H1 (cell line): ENCODE data around the gene SMIM1. TPM values are rescaled to one million over a fixed set of nuclear protein-coding genes. Genes with fewer than 3 reads are reported as not detected.

Experiments used
- CTCF ChIA-PET: fragments of 300-600 bp; sonication (Branson Sonifier 250); formaldehyde crosslinking; loops from one replicate; lab custom pipeline; 2021; ENCODE audit not compliant: partially characterized antibody; lab: Charles Lee
- POLR2A ChIA-PET: fragments of 300-600 bp; sonication (Branson Sonifier 250); formaldehyde crosslinking; loops from one replicate; lab custom pipeline; 2021; ENCODE audit warnings: inconsistent platforms; ENCODE audit not compliant: partially characterized antibody; lab: Charles Lee
- DNase-seq, 2 experiments: peaks; one replicate each; pipeline versions ENCODE4 v3.0.0 to v3.0.0-alpha.2; 2010 to 2022; ENCODE audit warnings: low spot score in 2 of 2, low read depth in 1 of 2, mixed read lengths in 1 of 2
- FAIRE-seq: peaks from 2 replicates; lab custom pipeline; 2011; peaks lifted over from hg19 to GRCh38; lab: Jason Lieb, UNC
- H2AFZ ChIP-seq: 2 replicates; pipeline ENCODE4 v1.8.1; 2012; ENCODE audit warnings: low read length, inconsistent platforms
- H2AK5ac ChIP-seq: 2 replicates; pipeline ENCODE4 v1.6.1; 2013; ENCODE audit warnings: low read depth, low read length
- H2BK120ac ChIP-seq: replicated peaks from 2 replicates; pipeline ENCODE3; 2013; ENCODE audit warnings: low read depth, low read length, inconsistent platforms
- H2BK12ac ChIP-seq: 2 replicates; pipeline ENCODE4 v1.6.1; 2013; ENCODE audit warnings: low read depth, low read length
- H2BK15ac ChIP-seq: 2 replicates; pipeline ENCODE4 v1.6.1; 2013; ENCODE audit warnings: low read length
- H2BK20ac ChIP-seq: 2 replicates; pipeline ENCODE4 v1.6.1; 2013; ENCODE audit warnings: low read length
- H2BK5ac ChIP-seq: 2 replicates; pipeline ENCODE4 v1.6.1; 2013; ENCODE audit warnings: low read depth, low read length
- H3K14ac ChIP-seq: 2 replicates; pipeline ENCODE4 v1.6.1; 2013; ENCODE audit warnings: inconsistent platforms; ENCODE audit not compliant: insufficient read length
- H3K18ac ChIP-seq: 2 replicates; pipeline ENCODE4 v1.6.1; 2013; ENCODE audit warnings: low read length; ENCODE audit errors: extremely low read depth
- H3K23ac ChIP-seq: 2 replicates; pipeline ENCODE4 v1.6.1; 2013; ENCODE audit warnings: inconsistent platforms; ENCODE audit not compliant: insufficient read length
- H3K23me2 ChIP-seq: 2 replicates; pipeline ENCODE4 v1.6.1; 2013; ENCODE audit warnings: low read depth, low read length
- H3K27ac ChIP-seq: 2 replicates; pipeline ENCODE4 v1.6.1; 2011; ENCODE audit warnings: low read depth, low read length, inconsistent platforms
- H3K27me3 ChIP-seq, 4 experiments: replicated peaks in 1 of 4; 1 replicate in 1 of 4; 2 replicates in 3 of 4; pipeline versions ENCODE4 v1.6.1 to v1.8.1; 2011 to 2013; ENCODE audit warnings: low read length in 3 of 4, mild to moderate bottlenecking in 3 of 4, inconsistent platforms in 2 of 4, mixed read lengths in 2 of 4, moderate library complexity in 1 of 4; ENCODE audit not compliant: control insufficient read depth in 3 of 4, insufficient read depth in 3 of 4; ENCODE audit errors: extremely low read depth in 1 of 4
- H3K36me3 ChIP-seq, 4 experiments: 2 replicates each; pipeline versions ENCODE4 v1.6.1 to v1.8.1; 2011 to 2013; ENCODE audit warnings: mild to moderate bottlenecking in 4 of 4, low read length in 3 of 4, moderate library complexity in 2 of 4, control low read depth in 1 of 4, inconsistent platforms in 1 of 4; ENCODE audit not compliant: insufficient read depth in 4 of 4, control insufficient read depth in 2 of 4
- H3K4ac ChIP-seq: replicated peaks from 2 replicates; pipeline ENCODE3; 2013; ENCODE audit warnings: low read length, low read depth, mixed read lengths, inconsistent platforms; ENCODE audit not compliant: insufficient read length
- H3K4me1 ChIP-seq, 4 experiments: replicated peaks in 1 of 4; 1 replicate in 1 of 4; 2 replicates in 3 of 4; pipeline versions ENCODE4 v1.6.1 to v1.8.1; 2011 to 2013; ENCODE audit warnings: low read length in 3 of 4, inconsistent platforms in 2 of 4, mixed read lengths in 1 of 4; ENCODE audit not compliant: insufficient read depth in 4 of 4, control insufficient read depth in 3 of 4
- H3K4me2 ChIP-seq, 2 experiments: 2 replicates each; pipeline versions ENCODE4 v1.6.1 to v1.8.1; 2011 to 2013; ENCODE audit warnings: low read depth in 2 of 2, low read length in 2 of 2, control low read depth in 1 of 2, inconsistent platforms in 1 of 2, mild to moderate bottlenecking in 1 of 2; ENCODE audit not compliant: insufficient read depth in 1 of 2
- H3K4me3 ChIP-seq, 4 experiments: fragments of 200-600, 300-600 bp in 1 of 4; sonication (generic), shearing (Covaris generic), sonication (Bioruptor Twin) in 1 of 4; 2 replicates each; pipeline versions ENCODE4 v1.5.1 to v1.8.1; 2011 to 2016; ENCODE audit warnings: low read length in 4 of 4, low read depth in 3 of 4, control low read depth in 2 of 4, inconsistent platforms in 2 of 4, mild to moderate bottlenecking in 2 of 4, mixed read lengths in 1 of 4, moderate library complexity in 1 of 4; ENCODE audit not compliant: insufficient read depth in 2 of 4; ENCODE audit errors: extremely low read depth in 1 of 4
- H3K56ac ChIP-seq: replicated peaks from 2 replicates; pipeline ENCODE3; 2013; ENCODE audit warnings: low read depth, mild to moderate bottlenecking, mixed read lengths, low read length, inconsistent platforms; ENCODE audit not compliant: insufficient read length
- H3K79me1 ChIP-seq: 2 replicates; pipeline ENCODE4 v1.6.1; 2013; ENCODE audit warnings: low read depth, low read length, control low read depth
- H3K79me2 ChIP-seq, 2 experiments: 2 replicates each; pipeline versions ENCODE4 v1.6.1 to v1.8.1; 2012 to 2013; ENCODE audit warnings: low read length in 2 of 2, mild to moderate bottlenecking in 2 of 2, inconsistent platforms in 1 of 2; ENCODE audit not compliant: insufficient read depth in 2 of 2, control insufficient read depth in 1 of 2
- H3K9ac ChIP-seq, 4 experiments: replicated peaks in 1 of 4; 1 replicate in 1 of 4; 2 replicates in 3 of 4; pipeline versions ENCODE4 v1.6.1 to v1.8.1; 2011 to 2013; ENCODE audit warnings: low read depth in 3 of 4, low read length in 3 of 4, control low read depth in 2 of 4, mild to moderate bottlenecking in 2 of 4, moderate library complexity in 2 of 4, inconsistent platforms in 1 of 4; ENCODE audit errors: extremely low read depth in 1 of 4
- H3K9me3 ChIP-seq, 2 experiments: 2 replicates each; pipeline versions ENCODE4 v1.6.1 to v1.8.1; 2012 to 2013; ENCODE audit warnings: mild to moderate bottlenecking in 2 of 2, moderate library complexity in 2 of 2, control low read depth in 1 of 2, inconsistent platforms in 1 of 2, low read depth in 1 of 2, low read length in 1 of 2, mixed read lengths in 1 of 2; ENCODE audit not compliant: insufficient read depth in 2 of 2
- H4K20me1 ChIP-seq, 2 experiments: replicated peaks in 1 of 2; 2 replicates each; pipeline versions ENCODE3 to v1.8.1; 2011 to 2013; ENCODE audit warnings: inconsistent platforms in 2 of 2, low read length in 2 of 2, mild to moderate bottlenecking in 1 of 2; ENCODE audit not compliant: insufficient read depth in 2 of 2, control insufficient read depth in 1 of 2
- H4K5ac ChIP-seq: 2 replicates; pipeline ENCODE4 v1.6.1; 2013; ENCODE audit warnings: low read length, low read depth, mixed read lengths, inconsistent platforms; ENCODE audit not compliant: insufficient read length
- H4K8ac ChIP-seq: 2 replicates; pipeline ENCODE4 v1.8.0; 2013; ENCODE audit warnings: mild to moderate bottlenecking, moderate library complexity, low read length, inconsistent platforms; ENCODE audit not compliant: insufficient read depth; ENCODE audit errors: extremely low read depth
- H4K91ac ChIP-seq: replicated peaks from 2 replicates; pipeline ENCODE3; 2013; ENCODE audit warnings: low read length, mixed read lengths, inconsistent platforms; ENCODE audit not compliant: insufficient read length
- ASH2L ChIP-seq: fragments of 200-600, 300-600 bp; sonication (generic); IDR thresholded peaks from one replicate; pipeline ENCODE4 v1.7.1; 2017; ENCODE audit warnings: low read length
- CTBP2 ChIP-seq: IDR thresholded peaks from 2 replicates; pipeline ENCODE4 v1.7.0; 2011; ENCODE audit warnings: borderline replicate concordance, mild to moderate bottlenecking, moderate library complexity, mixed read lengths, low read length; ENCODE audit not compliant: insufficient read depth, insufficient read length
- JUN ChIP-seq: IDR thresholded peaks from 2 replicates; pipeline ENCODE4 v1.6.1; 2011; ENCODE audit warnings: low read depth, mild to moderate bottlenecking, improper control_type of control experiment, low read length
- RAD21 ChIP-seq, 2 experiments: IDR thresholded peaks in 1 of 2; conservative IDR thresholded peaks in 1 of 2; 2 replicates each; pipeline ENCODE4 v1.6.1; 2011; ENCODE audit warnings: low read depth in 2 of 2, low read length in 2 of 2, improper control_type of control experiment in 1 of 2, inconsistent platforms in 1 of 2, mild to moderate bottlenecking in 1 of 2, moderate library complexity in 1 of 2
- SUZ12 ChIP-seq: fragments of 200-600 bp; sonication (generic); IDR thresholded peaks from 2 replicates; pipeline ENCODE4 v1.6.1; 2012; ENCODE audit warnings: mild to moderate bottlenecking, inconsistent platforms, low read length, moderate library complexity, mixed read lengths
- WGBS, 2 experiments: shearing (Covaris generic) in 1 of 2; methylation state at CpG; one replicate each; pipeline versions ENCODE4 v1.1.6 to v1.1.7; 2013 to 2015; ENCODE audit warnings: low lambda C conversion rate in 2 of 2, mixed read lengths in 2 of 2, inconsistent platforms in 1 of 2, low coverage in 1 of 2, missing lambda C conversion rate in 1 of 2; ENCODE audit not compliant: insufficient replicate concordance in 2 of 2, insufficient coverage in 1 of 2, insufficient read length in 1 of 2; ENCODE audit errors: extremely low coverage in 1 of 2, missing lambda C conversion rate in 1 of 2; 5-methylcytosine and 5-hydroxymethylcytosine counted together
- polyA plus RNA-seq, 7 experiments: library from polyadenylated mRNA; depleted of rRNA in 3 of 7; stranded (reverse) in 5 of 7; unstranded in 2 of 7; fragments of >200 nt in 5 of 7; fragments of 200-250 nt in 2 of 7; gene quantifications; 1 replicate in 5 of 7; 2 replicates in 1 of 7; 4 replicates in 1 of 7; pipeline versions ENCODE4 v1.2.1 to v1.2.3, GENCODE V29; 2011 to 2013; ENCODE audit warnings: missing spikeins in 2 of 7, mixed read lengths in 2 of 7
- total RNA-seq: library from RNA; stranded (reverse); fragmentation: NEBNext Ultra II Directional; extraction: Animal tissue kit (Norgen Biotek cat#: 25700); gene quantifications from 2 replicates; pipeline ENCODE4 v1.2.1, GENCODE V29; 2021
- TF ChIP-seq, protein P1 (sequence below): IDR thresholded peaks from 2 replicates; pipeline ENCODE4 v1.6.1; 2011; ENCODE audit warnings: low read length, improper control_type of control experiment

The SMIM1 gene
- total and polyA plus RNA-seq, 2 of the 8 experiments (the other 6 are each of a cell fraction or from before 2014, with no cell fraction given): 7.7 to 9.7 TPM

DNA sequence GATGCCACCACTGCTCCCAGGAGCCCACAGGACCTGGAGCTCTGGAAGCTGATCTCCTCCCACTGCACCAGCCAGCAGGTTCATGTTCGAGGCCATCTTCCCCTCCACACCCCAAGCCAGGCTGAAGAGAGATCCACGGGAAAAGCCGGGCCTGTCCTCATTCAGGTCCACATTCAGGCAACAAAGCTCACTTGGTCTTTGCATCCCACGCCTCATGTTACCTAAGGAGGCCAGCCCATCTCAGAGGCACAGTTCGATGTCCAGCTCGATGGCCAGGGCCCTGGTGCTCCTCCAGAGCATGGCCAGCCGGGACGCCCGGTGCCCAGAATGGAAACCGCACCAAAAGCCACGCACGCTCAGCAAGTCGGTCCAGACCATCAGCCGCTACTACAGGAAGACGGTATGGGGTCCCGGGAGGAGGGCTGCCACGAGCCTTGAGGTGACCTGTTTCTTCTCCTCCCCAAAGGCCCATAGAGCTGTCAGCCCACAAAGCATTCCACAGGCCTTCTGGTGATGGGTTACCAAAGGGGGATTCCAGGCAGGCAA, 20.1 kb upstream of the SMIM1 start, which contains the start of gene CCDC27:
CCDC27 (plus strand) TSS at position 51 of the 546 bp plus-strand sequence; CDS start at position 83, 32 bp downstream.
- Histone ChIP-seq H2BK15ac (no peak within 1 kb of the TSS), H3K79me2 (no peaks in the 10 kb centered on the region), H3K23me2 (no peaks in the 10 kb centered on the region), H3K9ac (no peak within 1 kb of the TSS), H3K4me2 (no peak within 1 kb of the TSS), H2BK5ac (no peak within 1 kb of the TSS), H3K79me1 (no peaks in the 10 kb centered on the region), H2AK5ac (no peak within 1 kb of the TSS), H3K4ac (no peak within 1 kb of the TSS), H3K23ac (no peak within 1 kb of the TSS), H4K8ac (no peak within 1 kb of the TSS), H3K9me3 (no peaks in the 10 kb centered on the region; a peak in 1 of 4 replicates), H2BK120ac (no peak within 1 kb of the TSS), H3K18ac (no peak within 1 kb of the TSS), H3K4me1 (no peaks in the 10 kb centered on the region; a peak in 1 of 7 replicates), H3K27ac (no peak within 1 kb of the TSS), H2AFZ (no peak within 1 kb of the TSS), H3K36me3 (no peaks in the 10 kb centered on the region), H3K27me3 (peaks cover 0 to 3% (median 0%) of the 10 kb centered on the region in 4 experiments; a peak in 5 of 7 replicates), H3K4me3 (no peak within 1 kb of the TSS), H2BK12ac (no peak within 1 kb of the TSS), H2BK20ac (no peak within 1 kb of the TSS), H4K91ac (no peak within 1 kb of the TSS), H3K56ac (no peak within 1 kb of the TSS), H4K20me1 (no peaks in the 10 kb centered on the region), H4K5ac (no peak within 1 kb of the TSS), H3K14ac (no peak within 1 kb of the TSS)
- POLR2A ChIA-PET: interaction anchor here (1.5 kb wide), 1 partner anchor 19 kb away, joined by 4 read pairs; no protein-coding TSS in a partner anchor
- 99% methylated on average over 14 of the region's 17 CpGs; no CpG with 5 or more reads in 1 of the 2 experiments for WGBS, 2 experiments
- FAIRE-seq: no peak
- no peak for DNase-seq
- CTCF ChIA-PET: interaction anchor here (1.1 to 1.8 kb wide), 4 partner anchors 9 to 28 kb away, joined by 3 to 4 read pairs (median 3); no protein-coding TSS in a partner anchor
- no peak for TF ChIP-seq JUN
- no peak for TF ChIP-seq SUZ12
- TF ChIP-seq RAD21 (IDR thresholded peaks at IDR 0.05 in 1 of 2, conservative IDR thresholded peaks at IDR 0.05 in 1 of 2; ENCODE audit: low read depth in 2 of 2, low read length in 2 of 2): no peak
- TF ChIP-seq, protein P1, sequence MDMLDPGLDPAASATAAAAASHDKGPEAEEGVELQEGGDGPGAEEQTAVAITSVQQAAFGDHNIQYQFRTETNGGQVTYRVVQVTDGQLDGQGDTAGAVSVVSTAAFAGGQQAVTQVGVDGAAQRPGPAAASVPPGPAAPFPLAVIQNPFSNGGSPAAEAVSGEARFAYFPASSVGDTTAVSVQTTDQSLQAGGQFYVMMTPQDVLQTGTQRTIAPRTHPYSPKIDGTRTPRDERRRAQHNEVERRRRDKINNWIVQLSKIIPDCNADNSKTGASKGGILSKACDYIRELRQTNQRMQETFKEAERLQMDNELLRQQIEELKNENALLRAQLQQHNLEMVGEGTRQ: no peak
- TF ChIP-seq CTBP2: no peak
- TF ChIP-seq ASH2L: no peak
